Muscle of leg (tissue), 11 donors: Measurements from ENCODE around the gene PFAS. TPM values are rescaled to one million over a fixed set of nuclear protein-coding genes. Genes with fewer than 3 reads are reported as not detected.

Experiments
- DNase-seq: peaks from one replicate; pipeline ENCODE4 v3.0.0; 2013
- H3K27ac ChIP-seq: one replicate; pipeline ENCODE4 v1.5.1; 2013; ENCODE audit warnings: mild to moderate bottlenecking, low read length, control low read depth
- H3K27me3 ChIP-seq: one replicate; pipeline ENCODE4 v1.6.1; 2013; ENCODE audit warnings: low read length; ENCODE audit not compliant: control insufficient read depth, insufficient read depth
- H3K36me3 ChIP-seq: one replicate; pipeline ENCODE4 v1.6.1; 2013; ENCODE audit warnings: low read length; ENCODE audit not compliant: control insufficient read depth, insufficient read depth
- H3K4me1 ChIP-seq: one replicate; pipeline ENCODE4 v1.6.1; 2013; ENCODE audit warnings: low read length; ENCODE audit not compliant: control insufficient read depth, insufficient read depth
- H3K4me3 ChIP-seq: one replicate; pipeline ENCODE4 v1.5.1; 2013; ENCODE audit warnings: low read length, control low read depth
- H3K9me3 ChIP-seq: replicated peaks from 2 replicates; pipeline ENCODE4 v1.6.1; 2013; ENCODE audit warnings: low read depth, low read length; ENCODE audit not compliant: control insufficient read depth
- WGBS: methylation state at CpG from one replicate; pipeline ENCODE4 v1.1.5; 2013; ENCODE audit warnings: missing lambda C conversion rate; ENCODE audit not compliant: insufficient coverage; 5-methylcytosine and 5-hydroxymethylcytosine counted together
- polyA plus RNA-seq, 8 donors: library from polyadenylated mRNA; unstranded; fragments of 120-200 nt; gene quantifications; one replicate each; pipeline versions ENCODE4 v1.2.1 to v1.2.3, GENCODE V29; 2013; ENCODE audit warnings: inconsistent platforms in 1 of 8, low replicate concordance in 1 of 8; ENCODE audit not compliant: insufficient read length in 8 of 8, insufficient read depth in 1 of 8
- total RNA-seq: library from RNA; stranded (reverse); fragments of 120-200 nt; gene quantifications from one replicate; pipeline ENCODE4 v1.2.4, GENCODE V29; 2013

PFAS gene
- total and polyA plus RNA-seq, 9 donors = 21.7 to 32.5 (median 28.1) TPM

- Histone ChIP-seq H3K27me3 (no peaks in the 10 kb centered on the region), H3K27ac (no peak overlapping the region), H3K36me3 (peaks cover 61% of the 10 kb centered on the region), H3K9me3 (no peaks in the 10 kb centered on the region), H3K4me1 (no peaks in the 10 kb centered on the region), H3K4me3 (no peak overlapping the region)
- 90% methylated on average over 19 of the region's 29 CpGs for WGBS
- DNase-seq = no peak
Measured at GRCh38 chr17:8268550-8269298, 19.6 kb downstream of the PFAS start.

DNA sequence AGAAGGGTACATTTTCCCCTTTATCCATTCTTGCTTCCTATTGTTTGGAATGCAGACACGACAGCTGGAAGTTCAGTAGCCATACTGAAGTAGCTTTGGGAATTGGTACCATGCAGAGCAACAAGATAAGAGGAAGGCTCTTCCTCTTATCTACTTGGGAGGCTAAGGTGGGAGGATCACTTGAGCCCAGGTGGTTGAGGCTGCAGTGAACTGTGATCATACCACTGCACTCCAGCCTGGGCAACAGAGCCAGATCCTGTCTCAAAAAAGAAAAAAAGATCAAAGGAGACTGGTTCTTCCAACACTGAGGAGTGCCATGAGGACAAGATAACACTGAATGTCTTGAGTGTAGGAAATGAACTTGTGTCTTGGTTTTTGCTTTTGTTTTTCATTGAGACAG lies 23.3 kb downstream of the PFAS start:
- no peak for DNase-seq
- Histone ChIP-seq H3K4me3 (no peak overlapping the region), H3K36me3 (peaks cover 24% of the 10 kb centered on the region), H3K27ac (no peak overlapping the region), H3K27me3 (no peaks in the 10 kb centered on the region), H3K9me3 (no peaks in the 10 kb centered on the region), H3K4me1 (peaks cover 15% of the 10 kb centered on the region)
- no CpG with 5 or more reads among the region's 1 CpG for WGBS

GRCh38 chr17:8273884-8274444 lies 24.9 kb downstream of the PFAS start:
- Histone ChIP-seq H3K9me3 (no peaks in the 10 kb centered on the region), H3K27me3 (no peaks in the 10 kb centered on the region), H3K4me1 (peaks cover 15% of the 10 kb centered on the region), H3K27ac (no peak overlapping the region), H3K36me3 (peaks cover 19% of the 10 kb centered on the region), H3K4me3 (no peak overlapping the region)
- WGBS = no CpG with 5 or more reads among the region's 4 CpGs
- DNase-seq = no peak

DNA sequence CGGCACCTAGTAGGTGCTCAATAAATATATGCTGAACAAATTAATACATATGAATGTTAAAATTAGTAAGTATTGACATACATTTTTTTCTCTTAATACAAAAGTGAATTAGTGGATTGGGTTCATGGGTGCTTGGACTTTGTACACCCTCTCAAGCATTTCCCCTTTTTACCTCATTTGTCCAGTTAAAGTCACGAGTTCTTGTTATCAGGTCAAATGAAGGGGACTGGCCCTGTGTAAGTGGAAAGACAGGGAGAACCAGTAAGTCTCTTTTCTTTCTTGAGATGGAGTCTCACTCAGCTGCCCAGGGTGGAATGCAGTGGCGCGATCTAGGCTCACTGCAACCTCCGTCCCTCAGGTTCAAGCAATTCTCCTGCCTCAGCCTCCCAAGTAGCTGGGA lies 25.7 kb downstream of the PFAS start:
- Histone ChIP-seq H3K9me3 (no peaks in the 10 kb centered on the region), H3K4me3 (no peak overlapping the region), H3K27me3 (no peaks in the 10 kb centered on the region), H3K27ac (no peak overlapping the region), H3K4me1 (peaks cover 15% of the 10 kb centered on the region), H3K36me3 (peaks cover 12% of the 10 kb centered on the region)
- DNase-seq = no peak
- WGBS = 100% methylated on average over 3 of the region's 5 CpGs

DNA sequence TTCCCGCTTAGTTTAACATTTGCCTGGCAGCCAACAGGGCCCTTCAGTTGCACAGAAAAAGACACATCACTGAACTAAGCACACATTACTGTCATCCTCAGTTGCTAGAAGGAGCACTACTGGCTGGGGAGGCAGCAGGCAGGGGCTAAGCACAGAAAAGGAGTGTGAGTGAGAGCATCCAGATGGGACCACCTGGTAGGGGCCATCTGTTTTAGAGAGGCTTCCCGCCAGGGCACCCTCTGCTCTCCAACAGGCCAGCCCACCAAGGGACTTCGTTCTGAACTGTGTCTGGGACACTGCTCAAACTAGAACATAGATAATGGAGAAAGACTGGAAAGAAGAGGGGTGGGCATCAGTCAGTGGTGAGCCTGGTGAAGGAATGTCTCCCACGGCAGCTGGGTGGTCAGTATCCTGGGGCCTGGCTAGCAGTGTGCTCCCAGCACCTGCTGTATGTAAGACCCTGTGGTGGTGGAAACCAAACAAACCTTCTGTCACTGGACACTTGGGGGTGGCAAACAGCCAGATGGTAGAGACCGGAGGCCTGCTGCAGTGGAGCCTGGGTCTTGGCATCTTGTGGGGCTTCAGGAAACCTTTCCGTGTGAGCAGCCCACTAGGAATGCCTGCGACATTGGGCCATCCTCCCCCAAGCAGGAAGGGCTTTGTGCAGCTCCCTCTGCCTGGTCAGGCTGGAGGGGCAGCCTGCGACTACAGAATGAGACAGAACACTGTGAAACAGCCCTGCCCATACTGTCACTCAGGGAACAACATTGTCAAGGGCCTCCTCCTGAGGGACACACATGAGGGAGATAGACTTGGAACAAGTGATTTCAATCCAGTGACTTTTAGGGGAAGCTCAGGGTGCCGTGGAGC lies 26.6 kb downstream of the PFAS start:
- 63% methylated on average over 6 of the region's 9 CpGs for WGBS
- DNase-seq = peak; percentile 59
- Histone ChIP-seq H3K27ac (peak overlapping the region; percentile 71), H3K4me3 (no peak overlapping the region), H3K36me3 (peaks cover 7% of the 10 kb centered on the region), H3K9me3 (no peaks in the 10 kb centered on the region), H3K27me3 (no peaks in the 10 kb centered on the region), H3K4me1 (peaks cover 15% of the 10 kb centered on the region)

DNA sequence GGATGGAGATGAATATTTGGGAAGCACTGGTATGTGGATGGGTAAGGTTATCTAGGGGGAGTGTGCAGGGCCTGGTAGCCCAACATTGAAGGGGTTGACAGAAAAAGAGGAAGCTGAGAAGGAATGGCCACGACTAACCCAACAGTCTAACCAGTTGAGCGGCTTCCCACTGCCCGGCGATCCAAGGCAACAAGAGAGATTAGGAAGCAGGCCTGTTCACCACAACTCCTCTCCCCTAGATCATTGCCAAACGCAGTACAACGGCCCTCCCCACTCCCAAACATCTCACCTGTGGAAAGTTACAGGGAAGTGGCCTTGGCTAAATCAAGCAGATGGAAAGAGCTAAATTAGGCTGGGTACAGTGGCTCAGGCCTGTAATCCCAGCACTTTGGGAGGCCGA lies 28.2 kb downstream of the PFAS start:
- H3K4me1 ChIP-seq = peaks cover 15% of the 10 kb centered on the region
- DNase-seq = no peak
- H3K27me3 ChIP-seq = no peaks in the 10 kb centered on the region
- H3K27ac ChIP-seq = no peak overlapping the region
- H3K4me3 ChIP-seq = no peak overlapping the region
- WGBS = no CpG with 5 or more reads among the region's 7 CpGs
- H3K9me3 ChIP-seq = no peaks in the 10 kb centered on the region
- no peaks in the 10 kb centered on the region for H3K36me3 ChIP-seq

- no peak overlapping the region for H3K27ac ChIP-seq
- H3K27me3 ChIP-seq = no peaks in the 10 kb centered on the region
- 60% methylated on average over 1 of the region's 3 CpGs for WGBS
- H3K9me3 ChIP-seq = no peaks in the 10 kb centered on the region
- H3K4me1 ChIP-seq = peaks cover 3% of the 10 kb centered on the region
- no peak overlapping the region for H3K4me3 ChIP-seq
- DNase-seq = no peak
- H3K36me3 ChIP-seq = no peaks in the 10 kb centered on the region
Measured at GRCh38 chr17:8282345-8282744, 33.3 kb downstream of the PFAS start.

DNA sequence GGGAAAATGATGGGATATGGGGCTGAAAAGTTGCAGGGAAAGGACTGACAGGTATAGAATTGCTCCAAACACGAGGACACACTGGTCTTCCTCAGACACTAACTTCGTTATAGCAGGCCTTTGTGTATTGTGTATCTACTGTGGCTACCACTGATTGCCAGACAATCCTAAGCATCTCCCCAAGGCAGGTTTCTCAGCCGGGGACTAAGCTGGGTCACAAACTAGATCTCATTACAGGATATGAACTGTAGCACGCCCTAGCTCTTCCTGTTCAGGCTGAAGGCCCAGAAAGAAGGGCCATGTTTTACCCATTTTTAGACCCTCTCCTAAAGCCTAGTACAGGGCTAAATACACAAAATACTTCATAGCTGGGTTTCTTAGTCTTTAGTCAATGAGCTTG lies 34.3 kb downstream of the PFAS start:
- no peak for DNase-seq
- peaks cover 8% of the 10 kb centered on the region for H3K4me1 ChIP-seq
- no peaks in the 10 kb centered on the region for H3K27me3 ChIP-seq
- WGBS = 33% methylated on average over 1 of the region's 4 CpGs
- no peak overlapping the region for H3K27ac ChIP-seq
- no peaks in the 10 kb centered on the region for H3K36me3 ChIP-seq
- H3K9me3 ChIP-seq = no peaks in the 10 kb centered on the region
- H3K4me3 ChIP-seq = no peak overlapping the region

- Histone ChIP-seq H3K36me3 (no peaks in the 10 kb centered on the region), H3K27me3 (no peaks in the 10 kb centered on the region), H3K4me1 (peaks cover 11% of the 10 kb centered on the region), H3K9me3 (no peaks in the 10 kb centered on the region), H3K27ac (no peak overlapping the region), H3K4me3 (no peak overlapping the region)
- DNase-seq = no peak
- 86% methylated on average over 2 of the region's 4 CpGs for WGBS
Measured at GRCh38 chr17:8284126-8284525, 35.0 kb downstream of the PFAS start.
